Tibial nerve (tissue), 4 donors: ENCODE data around the gene SNX18. TPM values are rescaled to one million over a fixed set of nuclear protein-coding genes. Genes with fewer than 3 reads are reported as not detected.

Source experiments
- DNase-seq, 2 donors: peaks; one replicate each; pipeline ENCODE4 v3.0.0-alpha.2; 2019; ENCODE audit warnings: low spot score in 2 of 2
- H3K27ac ChIP-seq, 4 donors: fragments of 200-600 bp; sonication (generic) in 3 of 4; one replicate each; pipeline ENCODE4 v1.5.1; 2017 to 2019; ENCODE audit warnings: mild to moderate bottlenecking in 1 of 4
- H3K27me3 ChIP-seq, 2 donors: fragments of 200-600 bp; sonication (generic) in 1 of 2; one replicate each; pipeline versions ENCODE4 v1.5.1 to v1.6.0; 2017 to 2019
- H3K36me3 ChIP-seq, 3 donors: fragments of 200-600 bp; sonication (generic); one replicate each; pipeline ENCODE4 v1.5.1; 2018 to 2019
- H3K4me1 ChIP-seq, 4 donors: fragments of 200-600 bp; sonication (generic) in 3 of 4; one replicate each; pipeline ENCODE4 v1.5.1; 2017 to 2019
- H3K4me3 ChIP-seq, 4 donors: fragments of 200-600 bp; sonication (generic) in 3 of 4; one replicate each; pipeline ENCODE4 v1.5.1; 2017 to 2019; ENCODE audit warnings: mild to moderate bottlenecking in 1 of 4, moderate library complexity in 1 of 4
- H3K9me3 ChIP-seq, 4 donors: fragments of 200-600 bp; sonication (generic) in 3 of 4; one replicate each; pipeline ENCODE4 v1.5.1; 2017 to 2019
- EP300 ChIP-seq, 2 donors: sonication (generic); formaldehyde crosslinking; IDR thresholded peaks; one replicate each; pipeline ENCODE4 v1.6.1; 2017; ENCODE audit warnings: antibody characterized with exemption in 2 of 2, mild to moderate bottlenecking in 1 of 2
- POLR2A ChIP-seq, 2 donors: fragments of 450-650 bp; IDR thresholded peaks; one replicate each; pipeline ENCODE4 v1.6.1; 2017; ENCODE audit warnings: antibody characterized with exemption in 2 of 2, mild to moderate bottlenecking in 2 of 2, moderate library complexity in 2 of 2
- WGBS, 2 donors: methylation state at CpG; one replicate each; pipeline ENCODE4 v1.1.5; 2018; 5-methylcytosine and 5-hydroxymethylcytosine counted together
- total RNA-seq, 4 donors: library from RNA; depleted of rRNA; stranded (reverse); fragments of >200 nt; gene quantifications; one replicate each; pipeline ENCODE4 v1.1.0, GENCODE V29; 2016
- TF ChIP-seq, protein P1 (sequence below), 5 experiments: fragments of 200-600 bp in 3 of 5; fragments of 450-650 bp in 2 of 5; sonication (generic) in 3 of 5; IDR thresholded peaks; one replicate each; pipeline ENCODE4 v1.5.1; 2016 to 2019; ENCODE audit warnings: antibody characterized with exemption in 5 of 5, mild to moderate bottlenecking in 3 of 5, moderate library complexity in 2 of 5

The SNX18 gene
- total RNA-seq, 4 donors from 2014 or later = 39.3 to 61.5 (median 45.6) TPM

DNA sequence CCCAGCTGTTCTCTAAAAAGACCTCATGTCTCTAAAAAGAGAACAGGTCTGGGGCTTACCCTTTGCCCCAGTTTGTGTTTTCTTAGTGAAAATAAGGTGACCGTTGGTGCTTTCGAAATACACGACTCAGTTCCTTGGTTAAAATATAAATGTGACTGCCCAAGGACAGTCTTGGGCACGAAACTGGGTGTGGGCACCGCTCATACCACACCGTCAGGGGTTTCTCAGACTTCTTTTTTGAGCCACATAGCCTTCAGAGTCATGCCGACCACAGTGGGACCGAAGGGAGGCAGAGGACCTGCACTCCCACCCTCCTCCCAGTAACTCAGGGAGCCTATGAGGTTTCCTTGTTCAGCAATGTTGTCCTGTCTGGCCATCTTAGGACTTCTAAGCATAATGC lies 6.5 kb downstream of the SNX18 start:
- Histone ChIP-seq H3K27ac (peak overlapping the region; percentile 30 to 74 (median 59)), H3K4me1 (peaks cover 0 to 96% (median 59%) of the 10 kb centered on the region in 4 donors), H3K4me3 (peak overlapping the region in 1 of 4 donors; percentile 10), H3K9me3 (no peaks in the 10 kb centered on the region), H3K27me3 (no peaks in the 10 kb centered on the region), H3K36me3 (no peaks in the 10 kb centered on the region)
- 66 to 69% methylated on average over 8 of the region's 8 CpGs for WGBS, 2 donors
- no peak for DNase-seq
- TF ChIP-seq POLR2A (IDR thresholded peaks at IDR 0.05) (no peak), EP300 (IDR thresholded peaks at IDR 0.05) (no peak)
- TF ChIP-seq, protein P1, sequence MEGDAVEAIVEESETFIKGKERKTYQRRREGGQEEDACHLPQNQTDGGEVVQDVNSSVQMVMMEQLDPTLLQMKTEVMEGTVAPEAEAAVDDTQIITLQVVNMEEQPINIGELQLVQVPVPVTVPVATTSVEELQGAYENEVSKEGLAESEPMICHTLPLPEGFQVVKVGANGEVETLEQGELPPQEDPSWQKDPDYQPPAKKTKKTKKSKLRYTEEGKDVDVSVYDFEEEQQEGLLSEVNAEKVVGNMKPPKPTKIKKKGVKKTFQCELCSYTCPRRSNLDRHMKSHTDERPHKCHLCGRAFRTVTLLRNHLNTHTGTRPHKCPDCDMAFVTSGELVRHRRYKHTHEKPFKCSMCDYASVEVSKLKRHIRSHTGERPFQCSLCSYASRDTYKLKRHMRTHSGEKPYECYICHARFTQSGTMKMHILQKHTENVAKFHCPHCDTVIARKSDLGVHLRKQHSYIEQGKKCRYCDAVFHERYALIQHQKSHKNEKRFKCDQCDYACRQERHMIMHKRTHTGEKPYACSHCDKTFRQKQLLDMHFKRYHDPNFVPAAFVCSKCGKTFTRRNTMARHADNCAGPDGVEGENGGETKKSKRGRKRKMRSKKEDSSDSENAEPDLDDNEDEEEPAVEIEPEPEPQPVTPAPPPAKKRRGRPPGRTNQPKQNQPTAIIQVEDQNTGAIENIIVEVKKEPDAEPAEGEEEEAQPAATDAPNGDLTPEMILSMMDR (IDR thresholded peaks at IDR 0.05) = no peak

DNA sequence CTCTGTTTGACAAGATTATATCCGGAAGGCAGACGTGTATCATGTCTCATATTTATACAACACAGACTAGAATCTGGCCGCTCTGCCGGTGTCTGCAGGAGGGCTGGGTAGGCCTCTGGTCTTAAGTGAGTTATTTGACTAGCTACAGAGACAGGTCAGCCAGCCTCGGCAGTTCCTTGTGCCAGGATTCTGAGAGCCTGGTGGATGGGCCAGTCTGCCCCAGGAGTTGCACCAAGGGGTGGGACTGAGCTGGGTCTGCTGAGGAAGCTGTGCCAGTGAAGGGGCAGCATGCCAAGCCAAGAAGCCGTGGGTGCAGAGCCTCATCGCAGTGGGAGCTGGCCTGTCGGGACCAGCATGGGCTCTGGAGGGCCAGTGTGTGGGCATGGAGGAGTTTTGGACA lies 7.1 kb downstream of the SNX18 start:
- no peak for TF ChIP-seq EP300 (IDR thresholded peaks at IDR 0.05)
- TF ChIP-seq POLR2A (IDR thresholded peaks at IDR 0.05) = no peak
- TF ChIP-seq, protein P1 (IDR thresholded peaks at IDR 0.05) = no peak
- peak overlapping the region in 1 of 4 donors; percentile 24 for H3K4me3 ChIP-seq
- no peaks in the 10 kb centered on the region for H3K9me3 ChIP-seq
- H3K36me3 ChIP-seq = no peaks in the 10 kb centered on the region
- no peak for DNase-seq
- WGBS, 2 donors = 40 to 41% methylated on average over 8 of the region's 8 CpGs
- H3K27ac ChIP-seq = peak overlapping the region; percentile 30 to 74 (median 59)
- H3K27me3 ChIP-seq = no peaks in the 10 kb centered on the region
- H3K4me1 ChIP-seq = peaks cover 0 to 96% (median 60%) of the 10 kb centered on the region in 4 donors

DNA sequence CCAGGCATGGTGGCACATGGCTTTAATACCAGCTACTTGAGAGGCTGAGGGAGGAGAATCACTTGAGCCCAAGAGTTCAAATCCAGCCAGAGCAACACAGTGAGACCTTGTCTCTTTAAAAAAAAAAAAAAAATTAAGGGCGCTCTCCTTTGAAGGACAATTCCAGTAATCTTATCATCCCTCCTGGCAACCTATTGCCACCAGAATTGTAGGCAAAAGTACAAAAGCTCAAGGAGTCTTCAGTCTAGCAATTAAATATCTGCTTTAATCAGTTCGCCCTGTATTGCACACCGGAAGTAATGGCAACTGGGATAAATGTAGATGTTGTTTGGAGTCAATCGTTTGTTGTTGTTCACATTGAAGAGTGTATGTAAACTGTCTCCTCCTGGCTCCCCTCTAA lies 7.7 kb downstream of the SNX18 start:
- peak overlapping the region in 2 of 4 donors; percentile 73 to 74 for H3K27ac ChIP-seq
- 84 to 87% methylated on average over 4 of the region's 4 CpGs for WGBS, 2 donors
- DNase-seq = no peak
- TF ChIP-seq, protein P1 (IDR thresholded peaks at IDR 0.05) = no peak
- TF ChIP-seq POLR2A (IDR thresholded peaks at IDR 0.05) (no peak), EP300 (IDR thresholded peaks at IDR 0.05) (no peak)
- H3K9me3 ChIP-seq = no peaks in the 10 kb centered on the region
- H3K4me3 ChIP-seq = no peak overlapping the region
- peaks cover 0 to 98% (median 61%) of the 10 kb centered on the region in 4 donors for H3K4me1 ChIP-seq
- H3K27me3 ChIP-seq = no peaks in the 10 kb centered on the region
- H3K36me3 ChIP-seq = no peaks in the 10 kb centered on the region

DNA sequence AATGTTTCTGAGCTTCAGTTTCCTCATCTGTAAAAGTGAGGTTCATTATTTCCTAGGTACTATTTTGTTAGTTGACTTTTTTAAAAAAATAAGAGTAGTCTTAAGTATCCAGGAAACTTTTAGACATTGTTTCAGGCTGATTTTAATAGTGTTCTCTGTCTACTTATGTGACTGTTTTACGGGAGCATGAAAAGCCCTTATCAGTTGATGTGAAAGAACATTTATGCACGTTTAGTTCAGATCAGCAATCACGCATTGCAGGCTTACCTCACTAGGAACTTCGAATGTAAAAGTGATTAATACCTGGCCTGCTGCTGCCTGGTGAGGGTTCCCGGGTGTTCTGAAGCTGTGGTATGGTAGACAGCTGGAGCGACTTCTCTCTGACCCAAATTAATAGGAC lies 8.1 kb downstream of the SNX18 start:
- WGBS, 2 donors = 77 to 87% methylated on average over 6 of the region's 6 CpGs
- TF ChIP-seq, protein P1 (IDR thresholded peaks at IDR 0.05) = no peak
- no peak for TF ChIP-seq POLR2A (IDR thresholded peaks at IDR 0.05)
- TF ChIP-seq EP300 (IDR thresholded peaks at IDR 0.05) = no peak
- no peaks in the 10 kb centered on the region for H3K36me3 ChIP-seq
- no peak for DNase-seq
- no peak overlapping the region for H3K4me3 ChIP-seq
- peak overlapping the region in 1 of 4 donors; percentile 73 for H3K27ac ChIP-seq
- no peaks in the 10 kb centered on the region for H3K27me3 ChIP-seq
- no peaks in the 10 kb centered on the region for H3K9me3 ChIP-seq
- peaks cover 0 to 96% (median 61%) of the 10 kb centered on the region in 4 donors for H3K4me1 ChIP-seq

DNA sequence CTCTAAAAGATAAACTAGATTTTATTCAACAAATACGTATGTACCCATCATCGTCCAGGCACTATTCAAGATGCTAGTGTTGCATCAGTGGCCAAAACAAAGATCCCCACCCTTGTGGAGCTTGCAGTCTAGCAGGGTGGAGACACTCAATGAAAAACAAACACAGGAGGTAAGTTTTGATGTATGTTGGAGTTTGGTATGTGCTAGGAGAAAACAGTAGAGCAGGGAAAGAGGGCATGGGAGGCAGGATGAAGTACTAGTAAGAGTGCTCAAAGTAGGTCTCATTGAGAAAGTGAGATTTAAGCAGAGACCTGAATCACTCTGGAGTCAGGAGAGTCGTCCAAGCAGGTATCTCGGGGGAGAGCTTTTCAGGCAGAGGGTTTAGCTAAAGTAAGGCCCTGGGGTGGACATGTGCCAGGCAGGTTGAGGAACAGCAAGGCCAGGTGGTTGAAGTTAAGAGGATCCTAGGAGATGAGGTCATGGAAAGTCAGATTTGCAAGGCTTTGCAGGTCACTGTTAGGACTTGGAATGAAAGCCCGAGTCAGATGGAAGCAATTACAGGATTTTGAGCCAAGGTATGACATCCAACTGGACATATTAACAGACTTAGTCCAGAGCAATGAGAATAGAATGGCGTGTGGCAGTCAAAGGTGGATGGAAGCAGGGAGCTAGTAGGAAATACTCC lies 9.2 kb downstream of the SNX18 start:
- Histone ChIP-seq H3K27me3 (no peaks in the 10 kb centered on the region), H3K36me3 (no peaks in the 10 kb centered on the region), H3K27ac (no peak overlapping the region), H3K9me3 (no peaks in the 10 kb centered on the region), H3K4me1 (peaks cover 0 to 93% (median 53%) of the 10 kb centered on the region in 4 donors), H3K4me3 (no peak overlapping the region)
- TF ChIP-seq POLR2A (IDR thresholded peaks at IDR 0.05) (no peak), EP300 (IDR thresholded peaks at IDR 0.05) (no peak)
- TF ChIP-seq, protein P1 (IDR thresholded peaks at IDR 0.05) = no peak
- DNase-seq = no peak
- WGBS, 2 donors = 67% methylated on average over 6 of the region's 6 CpGs
